ENCODE results near the gene COMMD1.

DNA sequence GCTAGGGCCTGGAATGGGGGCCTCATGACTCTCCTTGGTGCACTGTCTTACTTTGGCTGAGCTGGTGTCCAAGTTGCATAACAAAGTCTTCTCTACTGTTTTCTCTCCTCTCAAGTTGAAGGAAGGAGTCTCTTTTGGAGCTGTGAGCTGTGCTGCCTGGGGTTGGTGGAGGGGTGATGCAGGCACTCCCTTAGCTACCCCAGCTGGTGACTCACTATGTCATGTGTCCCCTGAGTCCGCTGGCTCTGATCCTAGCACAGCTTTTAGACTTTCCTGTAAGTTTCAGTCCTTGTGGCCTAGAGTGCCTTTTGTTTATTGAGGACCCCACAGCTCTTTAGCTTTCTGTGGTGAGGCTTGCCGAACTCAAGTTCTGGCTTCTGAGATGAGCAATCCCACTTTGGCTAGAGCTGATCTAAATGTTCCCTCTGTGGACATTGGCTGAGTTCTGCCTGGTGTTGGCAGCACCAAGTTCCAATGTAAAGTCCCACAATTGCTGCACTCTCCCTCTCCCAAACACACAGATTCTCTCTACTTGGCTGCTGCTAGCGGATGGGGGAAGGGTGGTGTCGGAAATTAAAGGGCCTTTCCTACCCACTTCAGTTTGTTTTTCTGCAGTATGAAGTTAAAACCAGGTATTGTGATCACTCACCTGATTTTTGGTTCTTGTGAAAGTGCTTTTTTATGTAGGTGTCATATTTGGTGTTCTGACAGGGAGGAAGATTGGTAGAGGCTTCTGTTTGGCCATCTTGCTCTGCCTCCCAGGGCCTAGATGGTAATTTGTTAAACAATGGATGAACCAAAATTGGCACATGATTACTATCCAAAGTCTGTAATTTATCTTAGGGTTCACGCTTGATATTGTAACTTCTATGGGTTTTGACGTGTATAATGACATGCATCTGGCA lies 83.2 kb downstream of the COMMD1 start:
- TF ChIP-seq JUNB (IDR thresholded peaks at IDR 0.05; ENCODE audit: unreplicated experiment) (no peak), EZH2 (IDR thresholded peaks at IDR 0.05; ENCODE audit: low read depth, unreplicated experiment) (no peak), EZH2phosphoT487 (IDR thresholded peaks at IDR 0.05; ENCODE audit: unreplicated experiment) (no peak)

Data from GM23338 (cell line).